HG03457 (cell line): Measurements from ENCODE around the gene MAPK8.

Experiments
- ATAC-seq: cut with Tn5 transposase; IDR thresholded peaks from one replicate; pipeline ENCODE4 v1.9.1; 2021; ENCODE audit warnings: moderate number of reproducible peaks; ENCODE audit not compliant: unreplicated experiment

Gene MAPK8

DNA sequence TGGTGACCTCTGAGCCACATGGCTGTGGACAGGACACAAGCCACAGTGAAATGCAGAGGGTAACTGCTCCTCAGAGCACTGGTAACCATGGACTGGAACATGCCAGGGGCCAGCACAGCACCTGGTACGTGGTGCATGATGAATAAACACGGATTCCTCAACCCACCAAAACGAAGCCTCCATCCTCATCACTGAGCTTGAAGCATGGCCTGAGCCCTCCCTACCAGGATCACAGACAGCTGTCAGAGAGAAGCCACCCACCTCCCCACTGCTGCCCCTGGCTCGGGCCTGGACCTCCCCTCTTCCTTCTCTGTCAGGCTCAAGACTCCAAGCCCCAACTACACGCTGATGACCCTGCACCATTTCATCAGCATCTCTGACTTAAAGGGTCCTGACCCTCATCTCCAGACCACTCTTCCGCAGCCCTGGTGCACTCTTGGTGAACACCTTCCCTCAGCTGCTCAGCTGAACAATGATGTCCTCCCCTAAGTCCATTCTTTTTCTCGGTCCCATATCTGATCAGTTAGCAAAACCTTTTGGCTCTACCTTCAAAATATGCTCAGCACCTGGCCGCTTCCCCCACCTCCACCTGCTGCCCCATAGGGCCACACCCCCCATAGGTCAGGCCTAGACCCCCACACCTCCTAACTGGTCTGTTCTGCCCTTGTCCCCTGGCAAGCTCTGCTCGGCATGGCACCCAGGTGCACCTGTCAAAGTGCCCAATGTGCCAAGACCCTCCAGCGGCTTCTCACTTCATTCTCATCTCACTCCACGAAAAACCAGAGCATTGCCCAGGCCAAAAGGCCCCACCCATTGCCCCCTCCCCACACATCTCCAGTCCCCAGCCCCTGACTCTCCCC lies 141.1 kb downstream of the MAPK8 start:
- ATAC-seq, result no peak

DNA sequence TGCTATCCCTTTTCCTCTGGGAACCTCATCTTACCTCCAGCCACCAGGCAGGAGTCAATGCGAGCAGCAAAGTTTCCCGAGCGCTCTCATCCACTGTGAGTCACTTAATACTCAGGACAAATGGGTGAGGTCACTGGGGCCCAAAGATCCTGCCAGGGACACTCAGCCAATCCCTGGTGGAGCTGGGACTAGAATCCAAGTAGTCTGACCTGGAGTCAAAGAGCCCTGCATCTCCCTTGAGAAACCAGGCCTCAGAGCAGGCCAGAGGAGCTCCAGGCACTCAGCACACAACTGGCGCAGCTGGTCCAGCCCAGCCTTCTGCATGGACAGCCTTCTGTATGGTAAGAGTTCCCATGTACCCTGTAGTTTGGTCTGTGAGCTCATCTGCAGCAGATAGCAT lies 142.3 kb downstream of the MAPK8 start:
- no peak for ATAC-seq

DNA sequence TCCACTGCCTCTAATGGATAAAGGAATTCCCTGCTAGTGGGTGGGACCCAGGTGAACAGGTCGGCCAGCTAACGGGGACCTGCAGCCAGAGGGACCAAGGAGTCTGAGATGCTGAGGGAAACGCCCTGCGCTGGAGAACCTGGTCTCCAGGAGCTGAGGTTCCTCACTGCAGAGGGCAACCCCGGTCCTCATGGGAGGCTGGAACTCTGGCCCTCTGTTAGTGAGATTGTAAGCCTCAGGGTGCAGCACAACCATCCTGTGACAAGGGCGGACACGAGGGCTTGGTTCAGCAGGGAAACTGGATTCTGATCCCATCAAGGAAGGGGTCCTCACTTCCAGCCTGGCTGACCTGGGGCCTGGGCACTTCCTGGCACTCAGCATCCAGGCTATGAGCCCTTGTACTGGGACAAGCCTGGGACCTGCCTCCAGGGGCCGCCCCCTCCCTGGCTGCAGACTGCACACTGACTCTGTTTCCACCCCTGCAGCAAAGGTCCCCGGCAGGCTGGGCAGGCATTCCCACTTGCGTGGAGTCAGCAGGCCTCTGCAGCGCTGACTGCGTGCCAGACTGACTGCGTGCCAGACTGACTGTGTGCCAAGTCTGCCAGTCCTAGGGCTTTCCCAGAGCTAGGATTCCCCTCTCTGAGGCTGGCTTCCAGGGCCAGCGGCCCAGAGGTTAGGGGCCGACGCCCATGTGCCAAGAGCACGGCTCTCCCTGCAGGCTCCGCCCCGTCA lies 143.2 kb downstream of the MAPK8 start:
- ATAC-seq, result no peak

DNA sequence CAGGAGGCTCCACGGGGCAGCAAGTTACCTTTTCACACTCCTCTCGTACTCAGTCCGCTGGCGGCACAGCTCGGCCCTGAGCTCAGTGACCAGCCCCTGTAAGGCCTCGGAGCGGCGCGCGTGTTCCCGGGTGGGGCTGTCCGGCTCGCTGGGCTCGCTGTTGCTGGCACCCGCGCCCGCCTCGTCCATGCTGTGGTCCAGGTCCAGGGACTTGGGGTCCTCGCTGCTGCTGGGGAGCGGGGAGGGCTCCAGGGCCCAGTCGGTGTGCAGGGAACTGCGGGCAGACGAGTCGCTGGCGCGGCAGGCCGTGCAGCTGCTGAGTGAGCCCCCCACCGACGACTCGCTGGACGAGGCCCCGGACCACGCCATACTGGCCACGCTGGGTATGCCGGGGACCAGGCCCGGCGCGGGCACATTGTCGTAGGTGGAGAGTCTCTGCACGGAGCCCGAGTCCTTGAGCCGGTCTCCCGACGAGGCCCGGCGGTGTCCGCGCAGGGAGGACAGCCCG lies 143.8 kb downstream of the MAPK8 start:
- no peak for ATAC-seq

DNA sequence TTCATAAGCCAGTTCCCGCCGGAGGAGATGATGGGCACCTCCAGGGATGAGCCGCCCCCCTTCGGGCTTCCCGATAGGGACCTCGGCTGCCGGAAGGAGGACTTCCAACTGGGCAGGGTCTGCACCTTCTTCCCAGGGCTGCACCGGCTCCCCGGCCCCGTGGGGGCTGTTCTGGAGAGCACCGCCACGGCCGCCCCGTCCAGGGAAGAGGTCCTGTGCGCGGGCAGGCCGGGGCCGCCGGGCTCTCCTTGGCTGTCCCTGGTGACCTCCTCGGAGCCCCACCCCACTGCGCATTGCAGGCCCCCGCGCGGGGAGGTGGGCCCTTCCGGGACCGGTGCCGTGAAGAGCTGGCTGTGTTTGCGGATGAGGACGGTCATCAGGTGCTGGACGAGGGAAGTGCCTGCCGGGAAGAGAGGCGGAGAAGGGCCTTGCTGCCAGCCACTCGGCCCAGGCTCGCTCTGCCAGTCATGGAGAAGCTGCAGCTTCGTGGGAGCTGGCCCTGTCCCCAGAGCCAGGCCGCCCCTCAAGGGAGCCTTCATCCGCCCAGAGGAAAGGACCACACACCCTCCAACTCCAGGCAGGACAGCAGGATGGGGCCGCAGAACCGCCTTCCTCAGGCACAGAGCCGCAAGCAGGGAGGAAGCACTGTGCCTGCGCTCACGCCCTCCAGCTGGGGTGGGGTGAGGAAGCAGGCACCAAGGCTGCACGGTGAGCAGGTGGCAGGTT lies 144.4 kb downstream of the MAPK8 start:
- ATAC-seq, result no peak

DNA sequence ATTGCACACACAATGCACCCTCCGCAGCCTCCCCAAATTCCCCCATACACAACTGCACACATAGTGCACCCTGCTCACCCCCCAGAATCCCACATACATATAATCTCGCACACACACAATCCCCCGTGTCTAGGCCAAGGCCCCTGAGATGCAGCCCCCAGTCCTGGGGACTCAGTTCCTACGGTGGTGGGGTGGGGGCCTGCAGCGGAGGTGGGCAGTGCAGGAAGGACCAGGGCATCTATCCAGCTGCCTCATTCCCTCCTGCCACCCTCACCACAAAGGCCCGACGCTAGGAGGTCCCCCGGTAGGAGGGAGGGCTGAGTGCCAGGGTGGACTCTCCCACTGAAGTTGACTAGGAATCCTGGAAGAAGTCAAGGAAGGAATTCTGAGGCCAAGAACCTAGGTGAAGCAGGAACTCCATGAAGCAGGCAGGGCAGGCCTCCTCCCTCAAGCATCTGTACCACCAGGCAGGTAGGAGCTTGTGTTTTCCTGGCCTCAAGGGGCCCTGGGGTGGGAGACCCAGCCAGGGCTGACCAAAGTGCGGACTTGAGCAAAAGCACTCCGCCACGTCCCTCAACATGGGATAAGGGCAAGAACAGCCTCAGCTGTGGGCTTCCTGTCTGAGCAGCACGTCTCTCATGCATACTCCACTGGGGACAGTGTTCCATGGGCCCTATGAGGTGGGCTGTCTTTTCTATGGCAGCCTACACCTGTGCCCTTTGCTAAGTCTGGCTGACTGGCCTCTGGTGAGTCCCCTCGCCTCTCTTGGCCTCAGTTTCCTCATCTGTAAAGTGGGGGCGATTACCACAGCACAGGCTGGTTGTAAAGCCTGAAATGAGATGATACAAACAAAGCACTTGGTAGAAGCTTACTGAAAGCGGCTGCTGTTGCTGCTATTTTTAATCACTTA lies 145.7 kb downstream of the MAPK8 start:
- no peak for ATAC-seq

DNA sequence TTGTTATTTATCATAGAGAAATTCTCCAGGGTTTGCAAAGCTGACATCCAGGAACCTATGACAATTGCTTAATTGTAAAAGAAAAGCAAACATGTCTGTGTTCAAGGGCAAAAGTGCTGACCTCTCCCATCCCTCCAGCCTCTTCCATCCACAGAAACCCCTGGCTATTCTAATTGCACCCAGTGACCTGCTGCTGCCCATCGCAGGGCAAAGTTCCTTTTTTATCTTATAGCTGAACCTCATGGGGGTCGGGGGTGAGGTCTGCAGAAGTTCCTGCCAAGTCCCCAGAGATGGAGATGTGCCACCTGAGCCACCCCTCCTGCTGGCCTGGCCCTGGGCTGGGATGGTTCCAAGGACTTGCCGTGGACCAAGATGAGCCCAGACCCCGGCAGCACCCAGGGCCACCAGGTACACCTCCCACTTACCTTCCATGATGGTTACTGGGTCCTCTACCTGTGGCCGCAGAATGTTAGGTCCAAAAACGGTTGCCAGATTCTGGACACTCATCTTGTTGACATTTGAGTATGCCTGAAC lies 146.5 kb downstream of the MAPK8 start:
- no peak for ATAC-seq

DNA sequence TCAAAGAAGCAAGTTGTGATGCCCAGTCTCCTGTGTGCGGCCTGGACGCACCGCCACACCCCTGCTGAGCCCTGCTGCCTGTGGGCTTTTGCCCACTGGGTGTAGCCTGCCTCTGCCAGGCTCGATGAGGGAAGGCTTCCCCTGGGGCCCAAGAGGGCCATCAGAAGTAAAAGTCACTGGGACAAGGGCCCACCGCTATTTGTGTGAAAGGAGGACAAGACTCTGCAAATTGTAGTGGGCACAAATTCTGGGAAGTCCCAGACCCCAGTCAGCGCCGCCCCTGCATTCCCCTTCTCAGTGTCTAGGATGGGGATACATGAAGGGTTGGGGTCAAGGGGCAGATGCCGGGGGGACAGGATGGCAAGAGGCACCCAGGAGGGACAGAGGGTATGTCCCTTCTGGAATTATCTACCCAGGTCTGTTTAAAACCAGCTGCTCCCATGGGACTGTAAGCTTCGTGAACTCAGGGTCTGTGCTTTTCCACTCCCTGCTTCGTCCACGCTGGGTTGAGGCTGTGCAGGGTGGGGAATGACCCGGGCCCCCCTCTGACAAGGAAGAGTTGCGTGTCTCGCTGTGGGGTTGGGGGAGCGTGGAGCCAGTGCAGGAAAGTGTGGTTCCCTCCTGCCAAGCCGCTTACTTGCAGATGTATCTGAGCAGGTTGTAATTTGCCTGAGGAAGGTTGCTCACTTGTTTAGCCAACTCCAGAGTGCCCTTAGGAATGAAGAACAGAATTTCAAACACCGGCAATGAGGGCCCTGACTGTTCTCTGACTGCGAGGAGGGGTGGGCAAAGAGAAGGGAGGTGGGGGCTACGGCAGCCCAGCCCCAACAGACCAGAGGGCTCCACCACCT lies 147.2 kb downstream of the MAPK8 start:
- no peak for ATAC-seq

DNA sequence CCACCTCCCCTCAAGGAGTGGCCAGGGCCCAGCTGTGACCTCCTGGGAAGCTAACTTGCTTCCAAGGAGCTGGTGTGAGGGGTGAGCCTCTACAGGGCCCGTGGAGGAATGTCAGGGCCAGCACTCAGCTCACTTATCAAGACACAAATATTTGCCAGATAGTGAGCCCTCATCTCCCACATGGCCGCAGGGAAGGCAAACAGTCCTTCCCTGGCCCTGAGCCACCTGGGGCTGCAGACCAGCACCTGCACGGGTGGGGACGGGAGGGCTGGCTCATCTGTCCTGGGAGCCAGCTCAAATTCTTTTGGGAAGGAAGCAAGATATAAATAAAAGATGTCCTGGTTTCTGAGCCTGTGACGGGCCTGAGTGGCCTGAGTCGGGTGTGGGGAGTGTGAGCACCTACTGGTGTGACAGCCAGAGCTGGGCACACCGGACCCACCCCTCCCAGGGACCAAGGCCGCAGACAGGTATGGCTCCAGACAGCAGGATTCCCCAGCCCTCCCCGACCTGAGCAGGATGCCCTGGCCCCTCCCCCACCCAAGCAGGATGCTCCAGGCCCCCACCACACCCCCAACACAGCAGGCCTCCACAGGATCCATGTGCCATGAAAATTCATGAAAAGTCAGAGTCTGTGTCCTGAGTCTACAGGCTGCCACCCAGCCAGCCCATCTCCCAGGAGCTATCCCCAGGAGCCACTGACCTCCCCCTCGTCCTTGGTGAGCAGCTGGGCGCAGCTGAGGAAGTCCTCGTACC lies 148.0 kb downstream of the MAPK8 start:
- ATAC-seq, result no peak

DNA sequence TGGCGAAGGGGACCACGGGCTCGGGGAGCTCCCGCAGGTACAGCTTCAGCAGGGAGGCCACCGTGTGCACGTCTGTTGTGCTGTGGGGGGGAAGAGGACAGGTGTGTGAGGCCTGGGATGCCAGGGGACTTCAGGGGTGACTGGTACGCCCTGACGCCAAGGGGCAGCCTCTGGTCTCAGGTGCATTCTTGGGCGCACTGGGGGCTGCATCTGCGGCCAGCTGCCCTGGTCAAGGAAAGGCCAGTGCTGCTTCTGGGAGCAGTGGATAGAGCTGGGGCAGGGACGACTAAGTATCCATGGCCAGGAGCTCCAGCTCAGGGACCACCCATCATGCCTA lies 148.5 kb downstream of the MAPK8 start:
- no peak for ATAC-seq

DNA sequence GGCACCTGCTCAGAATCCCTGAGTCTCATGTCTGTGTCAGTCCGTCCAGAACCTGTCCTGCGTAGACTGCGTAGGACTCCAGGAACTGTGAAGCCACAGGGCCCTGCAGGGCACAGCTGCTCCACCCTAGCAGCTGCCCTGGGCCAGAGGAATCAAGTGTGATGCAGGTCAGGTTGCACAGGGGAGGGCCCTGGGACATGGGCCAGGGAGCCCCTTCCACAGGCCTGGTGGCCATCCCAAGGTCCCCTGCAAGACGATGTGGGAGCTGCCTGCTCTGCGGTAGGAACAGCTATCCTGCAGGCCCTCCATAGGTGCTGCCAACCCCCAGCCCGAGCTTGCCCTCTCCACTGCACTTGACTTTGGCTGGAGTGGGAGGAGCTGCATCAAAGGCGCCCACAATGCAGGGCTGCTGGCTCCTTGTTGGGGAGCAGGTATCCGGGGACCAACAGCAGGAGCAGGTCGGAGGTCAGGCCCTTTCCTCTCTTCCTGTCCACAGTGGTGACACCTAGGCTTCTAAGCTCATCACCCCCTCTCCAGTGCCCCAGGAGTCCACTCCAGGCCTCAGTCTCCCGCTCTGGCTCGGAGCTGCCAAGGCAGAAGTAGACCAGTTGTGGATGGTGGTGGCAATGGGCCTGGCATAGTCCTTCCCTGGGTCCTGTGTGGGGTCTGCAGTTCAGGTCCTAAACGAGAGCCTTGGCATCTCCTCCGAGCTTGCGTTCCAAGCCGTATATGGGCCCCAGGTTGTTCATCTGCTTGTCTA lies 149.1 kb downstream of the MAPK8 start:
- no peak for ATAC-seq

DNA sequence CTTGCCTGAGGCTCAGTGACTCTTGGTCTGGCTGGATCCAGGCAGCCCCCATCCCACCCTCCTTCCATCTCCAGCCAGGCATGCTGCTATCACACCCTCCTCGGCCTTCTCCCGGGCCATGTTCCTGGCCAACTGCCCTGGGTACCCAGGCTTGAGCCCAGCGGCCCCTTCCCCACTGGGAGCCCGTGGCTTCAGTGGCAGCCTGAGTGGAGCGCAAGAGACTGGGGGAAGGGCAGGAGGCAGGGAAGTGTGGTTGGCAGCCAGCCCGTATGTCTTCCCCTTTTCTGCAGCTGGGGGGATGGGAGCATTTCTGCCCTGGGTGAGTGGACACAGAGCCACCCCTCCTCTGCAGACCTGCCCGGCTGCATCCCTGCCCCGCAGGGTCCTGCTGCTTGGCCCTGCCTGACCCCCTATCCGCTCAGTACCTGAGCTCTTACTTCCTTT lies 149.9 kb downstream of the MAPK8 start:
- no peak for ATAC-seq

DNA sequence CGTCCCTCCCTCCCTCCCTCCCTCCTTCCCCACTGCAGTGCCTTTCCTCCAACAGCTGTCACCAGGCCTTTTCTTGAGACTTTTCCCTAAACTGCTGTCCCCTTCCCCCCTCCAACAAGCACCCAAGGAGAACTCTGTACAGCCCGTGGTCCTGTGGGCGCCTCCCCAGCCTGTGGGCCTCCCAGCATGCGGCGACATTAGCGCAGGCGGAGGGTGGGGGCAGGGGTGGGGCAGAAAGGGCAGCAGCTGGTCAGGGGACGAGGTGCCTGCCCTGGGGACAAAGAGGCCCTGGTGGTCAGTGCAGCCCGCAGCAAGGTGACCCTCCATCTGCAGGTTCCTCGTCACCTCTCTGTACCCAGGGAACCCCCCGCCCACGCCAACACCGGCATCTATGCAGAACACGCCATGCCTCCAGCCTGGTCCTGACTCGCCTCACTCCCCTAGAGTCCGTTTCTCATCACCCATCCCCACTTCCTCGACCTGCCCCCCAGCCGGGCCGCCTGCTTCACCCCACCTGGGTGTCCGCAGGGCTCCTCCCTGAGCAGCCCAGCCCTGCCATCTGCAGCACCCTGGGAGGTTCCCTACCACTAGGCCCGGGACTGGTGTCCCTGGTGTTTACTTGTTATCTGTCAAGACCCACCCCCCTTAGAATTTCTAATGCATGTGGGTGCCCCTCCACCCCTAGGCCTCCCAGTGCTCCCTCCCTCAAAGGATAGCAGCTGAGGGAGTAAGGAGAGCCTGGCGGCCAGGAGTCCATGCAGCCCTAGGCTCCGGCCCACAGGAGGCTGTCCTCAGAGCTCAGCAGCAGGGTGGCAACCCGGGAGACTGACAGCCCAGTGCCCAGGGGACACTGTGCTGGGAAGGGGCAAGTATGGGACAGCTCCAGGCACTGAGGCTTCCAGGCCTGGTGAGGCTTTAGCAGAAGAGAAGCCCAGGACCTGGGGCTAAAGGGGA lies 150.6 kb downstream of the MAPK8 start:
- ATAC-seq, result no peak

DNA sequence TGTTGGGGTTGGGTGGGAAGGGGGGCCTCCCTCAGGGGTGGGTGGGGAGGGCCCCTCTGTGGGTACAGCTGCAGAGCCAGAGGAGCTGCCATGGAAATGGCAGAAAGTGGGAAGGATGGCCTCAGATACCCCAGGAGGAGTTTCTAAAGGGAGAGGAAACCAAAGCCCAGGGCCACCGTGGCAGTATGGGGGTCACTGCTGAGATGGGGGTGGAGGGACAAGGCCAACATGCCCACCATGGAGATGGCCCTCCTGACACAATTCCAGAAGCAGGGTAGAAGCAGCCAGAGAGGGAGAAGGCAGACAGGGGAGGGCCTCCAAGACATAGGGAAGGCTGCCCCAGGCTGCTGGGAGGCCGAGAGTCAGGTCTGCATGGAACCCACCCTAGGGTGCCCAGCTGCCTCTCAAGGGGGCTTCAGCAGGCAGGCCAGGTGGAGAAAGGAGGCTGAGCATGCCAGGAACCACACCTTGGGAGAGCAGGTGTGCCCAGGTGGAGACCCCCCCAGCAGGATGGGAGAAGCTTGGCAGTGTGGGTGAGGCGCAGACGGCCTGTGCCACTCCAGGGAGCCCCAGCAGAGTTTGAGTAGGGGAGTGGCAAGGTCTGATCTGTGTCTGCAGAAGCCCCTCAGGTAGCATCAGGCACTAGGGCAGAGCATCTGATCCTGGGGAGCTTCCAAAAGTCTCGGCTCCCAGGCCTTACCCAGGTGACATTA lies 151.6 kb downstream of the MAPK8 start:
- ATAC-seq, result no peak

DNA sequence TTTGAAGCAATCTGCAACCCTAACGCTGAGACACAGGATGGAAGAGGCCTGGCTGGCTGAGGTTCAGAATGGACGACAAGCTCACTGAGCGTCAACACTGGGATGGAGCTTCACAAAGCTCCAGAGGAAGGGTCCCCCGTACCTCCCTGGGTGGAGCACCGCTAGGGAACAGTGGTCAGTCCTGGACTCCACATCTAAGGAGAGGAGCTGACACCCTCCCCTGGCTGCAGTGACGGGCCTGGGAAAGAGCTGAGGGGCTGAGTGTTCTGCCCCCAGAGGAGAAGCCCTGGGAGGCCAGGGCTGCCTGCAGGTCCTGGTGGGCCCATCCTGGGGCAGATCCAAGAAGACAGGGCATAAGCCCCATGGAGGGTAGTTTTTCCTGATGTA lies 152.2 kb downstream of the MAPK8 start:
- ATAC-seq, result no peak
